LNCaP clone FGC (cell line): ENCODE data around the gene CD164L2.
A peak's percentile ranks its signal among the peaks of the same experiment; 100 is the strongest.

Experiments used
- DNase-seq: peaks from one replicate; pipeline ENCODE4 v3.0.0-alpha.2; 2011; ENCODE audit warnings: low read depth
- H3K4me3 ChIP-seq: 2 replicates; pipeline ENCODE4 v1.5.1; 2011; ENCODE audit warnings: mild to moderate bottlenecking, low read depth, low read length, control low read depth
- TF ChIP-seq, protein P1 (sequence below): IDR thresholded peaks from 2 replicates; pipeline ENCODE4 v1.5.1; 2012; ENCODE audit warnings: mild to moderate bottlenecking; ENCODE audit not compliant: control insufficient read depth, insufficient read depth; ENCODE audit errors: extremely low read depth

CD164L2 gene

DNA sequence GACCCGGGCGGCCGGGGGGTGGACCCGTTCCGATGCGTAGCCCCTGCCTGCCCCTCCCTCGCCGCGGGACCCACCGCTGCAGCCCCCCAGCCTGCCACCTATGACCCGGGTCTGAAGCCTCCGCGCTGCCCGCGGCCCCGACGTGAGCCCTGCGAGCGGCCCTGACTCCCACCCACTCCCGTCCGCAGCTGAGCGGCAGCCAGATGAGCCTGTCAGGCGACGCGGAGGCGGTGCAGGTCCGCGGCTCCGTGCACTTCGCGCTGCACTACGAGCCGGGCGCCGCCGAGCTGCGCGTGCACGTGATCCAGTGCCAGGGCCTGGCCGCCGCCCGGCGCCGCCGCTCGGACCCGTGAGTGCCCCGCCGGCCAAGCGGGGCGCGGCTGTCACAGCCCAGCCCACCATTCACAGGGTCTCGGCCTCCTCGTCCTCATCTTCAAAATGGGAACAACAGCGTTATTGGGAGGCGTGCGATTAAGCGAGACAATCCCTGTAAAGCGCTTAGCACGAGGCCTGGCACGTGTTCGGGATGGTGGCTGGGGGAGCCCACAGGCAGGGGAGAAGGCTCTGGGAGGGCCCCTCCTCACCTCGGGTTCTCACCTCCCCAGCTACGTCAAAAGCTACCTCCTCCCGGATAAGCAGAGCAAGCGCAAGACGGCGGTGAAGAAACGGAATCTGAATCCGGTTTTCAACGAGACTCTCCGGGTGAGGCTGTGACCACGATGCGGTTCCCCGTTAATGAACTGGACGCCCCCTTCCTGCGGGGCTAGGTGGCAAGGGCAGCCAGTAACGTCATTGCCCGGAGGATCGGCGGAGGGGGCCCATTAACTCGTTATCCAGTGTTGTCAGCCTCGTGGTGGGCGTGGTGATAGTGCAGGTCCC, 33.1 kb downstream of the CD164L2 start:
- peak overlapping the region; percentile 62 for H3K4me3 ChIP-seq
- TF ChIP-seq, protein P1, sequence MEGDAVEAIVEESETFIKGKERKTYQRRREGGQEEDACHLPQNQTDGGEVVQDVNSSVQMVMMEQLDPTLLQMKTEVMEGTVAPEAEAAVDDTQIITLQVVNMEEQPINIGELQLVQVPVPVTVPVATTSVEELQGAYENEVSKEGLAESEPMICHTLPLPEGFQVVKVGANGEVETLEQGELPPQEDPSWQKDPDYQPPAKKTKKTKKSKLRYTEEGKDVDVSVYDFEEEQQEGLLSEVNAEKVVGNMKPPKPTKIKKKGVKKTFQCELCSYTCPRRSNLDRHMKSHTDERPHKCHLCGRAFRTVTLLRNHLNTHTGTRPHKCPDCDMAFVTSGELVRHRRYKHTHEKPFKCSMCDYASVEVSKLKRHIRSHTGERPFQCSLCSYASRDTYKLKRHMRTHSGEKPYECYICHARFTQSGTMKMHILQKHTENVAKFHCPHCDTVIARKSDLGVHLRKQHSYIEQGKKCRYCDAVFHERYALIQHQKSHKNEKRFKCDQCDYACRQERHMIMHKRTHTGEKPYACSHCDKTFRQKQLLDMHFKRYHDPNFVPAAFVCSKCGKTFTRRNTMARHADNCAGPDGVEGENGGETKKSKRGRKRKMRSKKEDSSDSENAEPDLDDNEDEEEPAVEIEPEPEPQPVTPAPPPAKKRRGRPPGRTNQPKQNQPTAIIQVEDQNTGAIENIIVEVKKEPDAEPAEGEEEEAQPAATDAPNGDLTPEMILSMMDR, result no peak
- DNase-seq, result no peak

DNA sequence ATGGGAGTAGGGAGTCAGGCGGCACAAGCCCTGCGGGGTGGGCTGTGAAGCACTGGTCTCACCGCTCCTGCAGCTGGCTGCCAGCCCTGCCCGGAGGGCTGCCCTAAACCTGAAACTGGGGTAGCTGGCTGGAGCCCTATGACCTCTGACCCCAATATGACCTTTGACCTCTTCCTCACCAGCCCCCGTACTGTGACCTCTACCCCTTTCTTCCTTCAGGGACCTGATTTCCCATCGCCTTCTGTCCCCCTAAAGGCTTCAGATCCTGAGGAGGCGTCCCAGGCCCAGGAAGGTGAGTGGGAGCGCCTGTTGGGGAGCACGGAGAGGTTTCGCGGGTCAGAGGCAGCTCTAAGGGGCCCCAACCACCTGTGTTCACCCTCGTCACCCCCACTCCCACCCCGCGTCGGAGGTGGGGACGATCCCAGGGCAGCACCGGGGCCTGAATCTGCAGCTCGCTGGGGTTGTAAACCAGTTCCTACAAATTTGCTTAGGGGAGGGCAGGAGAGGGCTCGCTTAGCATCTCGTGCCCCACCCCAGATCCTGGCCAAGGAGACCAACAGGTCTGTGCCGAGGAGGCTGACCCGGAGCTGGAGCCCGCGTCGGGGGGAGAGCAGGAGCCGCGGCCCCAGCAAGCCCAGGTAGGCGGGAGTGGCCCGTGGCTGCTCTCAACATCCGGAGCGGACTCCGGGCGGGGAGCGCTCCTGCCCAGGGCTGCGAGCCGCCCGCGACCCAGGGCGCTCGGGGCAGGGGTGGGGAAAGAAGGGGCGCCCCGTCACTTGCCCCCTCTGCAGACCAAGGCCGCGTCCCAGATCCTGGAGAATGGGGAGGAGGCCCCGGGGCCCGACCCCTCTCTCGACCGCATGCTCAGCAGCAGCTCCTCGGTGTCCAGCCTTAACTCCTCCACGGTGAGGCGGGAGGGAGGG, 34.0 kb downstream of the CD164L2 start:
- peak; percentile 70 for DNase-seq
- H3K4me3 ChIP-seq, result peak overlapping the region; percentile 62
- TF ChIP-seq, protein P1, result no peak

DNA sequence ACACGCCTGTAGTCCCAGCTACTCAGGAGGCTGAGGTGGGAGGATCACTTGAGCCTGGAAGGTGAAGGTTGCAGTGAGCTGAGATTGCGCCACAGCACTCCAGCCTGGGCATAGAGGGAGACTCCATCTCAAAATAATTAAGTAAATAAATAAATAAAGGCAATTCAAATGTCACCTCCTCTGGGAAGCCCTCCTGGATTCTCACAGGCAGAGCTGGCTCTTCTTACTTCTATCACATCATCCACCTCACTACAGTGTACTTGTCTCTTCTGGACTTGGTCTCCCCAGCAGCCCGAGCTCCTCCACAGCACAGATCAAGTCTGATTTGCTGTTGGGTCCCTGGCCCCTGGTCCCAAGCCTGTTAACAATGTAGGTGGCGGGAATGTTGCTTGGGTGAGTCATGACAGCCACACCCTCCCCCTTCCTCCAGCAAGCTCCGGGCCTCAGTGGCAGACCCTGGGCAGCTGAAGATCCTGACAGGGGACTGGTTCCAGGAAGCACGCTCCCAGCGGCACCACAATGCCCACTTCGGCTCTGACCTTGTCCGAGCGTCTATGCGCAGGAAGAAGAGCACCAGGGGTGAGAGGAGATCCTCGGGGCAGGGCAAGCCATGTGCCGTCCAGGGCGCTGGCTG, 36.0 kb downstream of the CD164L2 start:
- TF ChIP-seq, protein P1, result no peak
- H3K4me3 ChIP-seq, result no peak overlapping the region
- DNase-seq, result no peak

DNA sequence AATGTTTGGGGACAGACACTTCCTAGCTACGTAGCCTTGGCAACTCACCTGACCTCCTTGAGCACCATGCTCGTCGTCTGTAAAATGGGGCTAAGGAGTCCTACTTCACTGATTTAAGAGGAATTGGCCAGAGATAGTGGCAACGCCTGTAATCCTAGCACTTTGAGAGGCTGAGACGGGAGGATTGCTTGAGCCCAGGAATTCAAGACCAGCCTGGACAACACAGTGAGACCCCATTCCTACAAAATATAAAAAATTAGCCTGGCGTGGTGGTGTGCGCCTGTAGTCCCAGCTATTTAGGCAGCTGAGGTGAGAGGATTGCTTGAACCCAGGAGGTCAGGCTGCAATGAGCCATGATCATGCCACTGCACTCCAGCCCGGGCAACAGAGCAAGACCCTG, 36.8 kb downstream of the CD164L2 start:
- no peak overlapping the region for H3K4me3 ChIP-seq
- TF ChIP-seq, protein P1, result no peak
- DNase-seq, result no peak

DNA sequence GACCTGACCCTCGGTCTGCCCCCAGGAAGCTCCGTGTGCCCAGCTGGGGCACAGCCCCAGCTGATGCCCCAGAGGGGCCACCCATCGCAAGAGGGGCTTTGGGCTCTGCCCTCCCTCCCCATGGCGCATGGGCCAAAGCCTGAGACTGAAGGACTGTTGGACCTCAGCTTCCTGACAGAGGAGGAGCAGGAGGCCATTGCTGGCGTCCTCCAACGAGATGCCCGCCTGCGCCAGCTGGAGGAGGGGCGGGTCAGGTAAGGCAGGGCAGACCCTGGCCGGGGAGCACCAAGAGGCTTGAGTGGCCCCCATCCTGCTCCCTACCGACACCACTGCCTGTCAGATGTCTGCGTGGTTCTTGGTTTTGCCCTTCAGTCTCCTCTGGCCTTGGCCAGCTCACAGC, 37.9 kb downstream of the CD164L2 start:
- TF ChIP-seq, protein P1, result no peak
- no peak overlapping the region for H3K4me3 ChIP-seq
- no peak for DNase-seq

DNA sequence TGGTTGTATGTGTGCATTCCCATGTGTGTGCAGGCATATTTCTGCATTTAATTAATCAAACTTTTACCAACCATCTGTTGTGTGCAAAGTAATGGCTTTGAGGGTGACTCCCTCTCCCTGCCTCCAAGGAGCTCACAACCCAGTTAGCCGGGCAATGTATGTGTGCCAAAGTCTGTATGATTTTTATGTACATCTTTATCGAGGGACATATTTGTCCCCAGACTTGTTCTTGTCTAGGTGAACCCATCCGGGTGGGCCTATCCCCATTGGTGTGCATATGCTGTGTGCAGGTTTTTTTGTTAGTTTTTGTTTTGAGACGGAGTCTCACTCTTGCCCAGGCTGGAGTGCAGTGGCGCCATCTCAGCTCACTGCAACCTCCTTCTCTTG, 39.5 kb downstream of the CD164L2 start:
- H3K4me3 ChIP-seq, result peak overlapping the region; percentile 66
- DNase-seq, result no peak
- TF ChIP-seq, protein P1, result no peak
